Fibroblast of villous mesenchyme (primary cell): ENCODE measurements around the gene IRF2. TPM values are rescaled to one million over a fixed set of nuclear protein-coding genes. Genes with fewer than 3 reads are reported as not detected.

ENCODE experiments used
- DNase-seq: peaks from one replicate; pipeline ENCODE4 v3.0.0-alpha.2; 2010; ENCODE audit warnings: low read depth
- H3K4me3 ChIP-seq: 2 replicates; pipeline ENCODE4 v1.5.1; 2011; ENCODE audit warnings: low read depth, mild to moderate bottlenecking, low read length
- total RNA-seq: library from RNA; depleted of rRNA; stranded (reverse); fragments of >200 nt; gene quantifications from 2 replicates; pipeline ENCODE4 v1.2.3, GENCODE V29; 2012
- TF ChIP-seq, protein P1 (sequence below): IDR thresholded peaks from 2 replicates; pipeline ENCODE4 v1.5.1; 2012; ENCODE audit warnings: low read depth, mild to moderate bottlenecking, low read length; ENCODE audit not compliant: insufficient read depth

The IRF2 gene
- total RNA-seq, 1 donor, result 42.3 TPM

DNA sequence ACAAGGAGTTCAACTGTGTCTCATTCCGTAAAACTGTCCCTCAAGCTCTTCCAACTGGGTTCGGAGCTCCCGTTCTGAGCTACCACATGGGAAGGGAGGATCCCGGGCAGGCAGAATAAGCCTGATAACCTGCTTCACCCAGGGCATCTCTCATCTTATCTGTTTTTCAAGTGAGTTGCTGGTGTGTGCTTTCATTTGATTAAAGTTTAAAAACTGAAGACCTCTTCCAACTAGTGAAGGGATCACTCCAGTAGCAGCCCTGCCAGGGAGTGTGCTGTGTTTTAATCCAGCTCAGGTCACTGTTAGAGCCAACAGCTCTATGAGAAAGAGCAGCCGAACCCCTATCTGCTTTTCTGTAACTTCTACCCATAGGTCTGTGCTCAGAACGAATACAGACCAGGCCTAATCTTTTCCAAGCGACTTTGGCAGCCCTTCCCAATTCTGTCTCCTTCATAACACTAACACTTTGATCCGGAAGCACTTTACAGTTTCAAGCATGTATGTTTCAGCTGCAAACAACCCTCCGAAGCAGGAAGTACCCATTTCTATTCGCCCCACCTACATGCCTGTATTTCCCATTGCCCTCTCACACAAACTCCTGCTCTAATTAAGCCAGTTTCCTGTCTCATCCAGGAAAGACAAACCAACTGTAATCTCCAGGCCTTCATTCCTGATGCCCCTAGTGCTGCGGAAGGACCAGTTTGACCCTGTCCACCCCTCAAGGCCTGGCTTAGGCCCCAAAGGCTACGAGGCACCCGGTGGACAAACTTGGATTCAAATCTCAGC lies 60.9 kb downstream of the IRF2 start:
- TF ChIP-seq, protein P1, sequence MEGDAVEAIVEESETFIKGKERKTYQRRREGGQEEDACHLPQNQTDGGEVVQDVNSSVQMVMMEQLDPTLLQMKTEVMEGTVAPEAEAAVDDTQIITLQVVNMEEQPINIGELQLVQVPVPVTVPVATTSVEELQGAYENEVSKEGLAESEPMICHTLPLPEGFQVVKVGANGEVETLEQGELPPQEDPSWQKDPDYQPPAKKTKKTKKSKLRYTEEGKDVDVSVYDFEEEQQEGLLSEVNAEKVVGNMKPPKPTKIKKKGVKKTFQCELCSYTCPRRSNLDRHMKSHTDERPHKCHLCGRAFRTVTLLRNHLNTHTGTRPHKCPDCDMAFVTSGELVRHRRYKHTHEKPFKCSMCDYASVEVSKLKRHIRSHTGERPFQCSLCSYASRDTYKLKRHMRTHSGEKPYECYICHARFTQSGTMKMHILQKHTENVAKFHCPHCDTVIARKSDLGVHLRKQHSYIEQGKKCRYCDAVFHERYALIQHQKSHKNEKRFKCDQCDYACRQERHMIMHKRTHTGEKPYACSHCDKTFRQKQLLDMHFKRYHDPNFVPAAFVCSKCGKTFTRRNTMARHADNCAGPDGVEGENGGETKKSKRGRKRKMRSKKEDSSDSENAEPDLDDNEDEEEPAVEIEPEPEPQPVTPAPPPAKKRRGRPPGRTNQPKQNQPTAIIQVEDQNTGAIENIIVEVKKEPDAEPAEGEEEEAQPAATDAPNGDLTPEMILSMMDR, result no peak
- H3K4me3 ChIP-seq, result no peak overlapping the region
- DNase-seq, result no peak

DNA sequence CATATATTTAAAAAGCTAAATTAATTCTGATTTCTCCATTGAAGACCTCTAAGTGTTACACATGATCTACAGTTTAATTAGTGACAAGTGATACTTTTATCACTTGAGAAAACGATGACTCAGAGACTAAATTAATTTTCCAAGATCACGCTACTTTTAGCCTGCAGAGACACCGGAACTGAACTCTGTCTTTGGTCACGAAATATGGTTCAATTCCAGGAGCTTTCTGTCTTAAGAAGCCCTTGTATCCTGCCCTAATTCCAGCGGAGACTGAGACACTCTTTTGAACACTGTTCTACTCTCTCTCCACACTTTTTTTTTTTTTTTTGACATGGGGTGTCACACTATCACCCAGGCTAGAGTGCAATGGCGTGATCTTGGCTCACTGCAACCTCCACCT lies 63.6 kb downstream of the IRF2 start:
- TF ChIP-seq, protein P1, result no peak
- no peak for DNase-seq
- no peak overlapping the region for H3K4me3 ChIP-seq

DNA sequence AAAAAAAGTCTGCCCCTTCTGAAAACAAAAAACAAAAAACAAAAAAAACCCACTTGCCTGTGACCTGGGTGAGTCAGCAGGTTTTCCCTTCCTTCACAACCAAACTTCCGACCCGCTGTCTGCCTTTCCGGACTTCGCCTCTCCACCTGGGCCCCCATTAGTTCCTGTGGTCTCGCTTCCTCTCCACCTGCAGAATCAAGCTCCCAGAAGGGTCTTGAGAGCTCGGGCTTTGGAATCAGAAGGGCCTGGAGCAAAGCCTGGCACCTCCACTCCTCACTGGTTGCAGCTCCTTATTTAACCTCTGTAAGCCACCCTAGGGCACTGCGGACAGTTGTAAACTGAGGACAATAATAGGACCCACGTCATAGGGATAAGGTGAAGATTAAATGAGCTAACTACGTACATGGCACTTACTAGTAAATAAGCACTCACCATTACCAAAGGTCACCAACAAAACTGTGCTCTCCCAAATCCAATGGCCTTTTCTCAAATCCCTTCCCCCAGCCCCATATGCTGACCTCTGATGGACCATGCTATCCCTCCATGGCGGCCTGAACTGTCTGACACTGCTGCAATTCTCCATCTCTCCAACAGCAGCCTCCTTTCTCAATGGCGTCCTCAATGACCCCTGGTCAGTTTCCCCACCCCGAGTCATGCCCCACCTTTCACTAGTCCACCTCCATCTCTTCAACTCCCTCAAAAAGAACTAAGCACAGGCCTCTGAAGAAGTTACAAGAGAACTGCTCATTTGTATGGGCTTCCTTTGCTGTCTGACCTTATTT lies 64.2 kb downstream of the IRF2 start:
- no peak overlapping the region for H3K4me3 ChIP-seq
- no peak for DNase-seq
- TF ChIP-seq, protein P1, result no peak

DNA sequence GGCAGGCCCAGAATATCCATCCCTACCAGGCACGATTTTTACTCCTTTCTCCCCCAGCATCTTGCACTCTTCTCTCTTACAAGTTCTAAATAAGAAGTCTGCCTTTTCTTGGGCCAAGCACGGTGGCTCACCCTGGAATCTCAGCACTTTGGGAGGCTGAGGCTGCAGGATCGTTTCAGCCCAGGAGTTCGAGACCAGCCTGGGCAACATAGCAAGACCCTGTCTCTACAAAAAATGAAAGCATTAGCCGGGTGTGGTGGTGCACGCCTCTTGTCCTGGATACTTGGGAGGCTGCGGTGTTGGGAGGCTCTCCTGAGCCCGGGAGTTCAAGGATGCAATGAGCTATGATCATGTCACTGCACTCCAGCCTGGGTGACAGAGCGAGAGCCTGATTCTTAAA lies 64.8 kb downstream of the IRF2 start:
- TF ChIP-seq, protein P1, result no peak
- no peak overlapping the region for H3K4me3 ChIP-seq
- no peak for DNase-seq

DNA sequence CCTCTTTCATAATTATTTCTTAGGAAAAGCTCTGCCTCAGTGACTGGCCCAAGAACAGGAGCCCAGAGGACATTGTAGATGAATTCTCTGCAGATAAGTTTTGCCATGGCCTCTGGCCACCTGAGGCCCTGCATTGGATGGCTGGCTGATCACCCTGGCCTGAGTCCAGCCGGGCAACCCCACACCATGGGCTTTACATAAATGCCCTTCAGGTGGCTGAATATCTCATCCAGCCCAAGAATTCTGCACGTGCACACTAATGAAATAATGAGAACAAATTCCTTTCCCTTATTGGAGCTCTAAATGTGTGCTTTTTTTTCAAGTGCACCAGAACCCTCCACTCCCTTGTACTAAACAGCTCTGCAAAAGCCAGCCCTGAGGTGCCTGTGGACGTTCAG lies 65.7 kb downstream of the IRF2 start:
- no peak for DNase-seq
- TF ChIP-seq, protein P1, result no peak
- no peak overlapping the region for H3K4me3 ChIP-seq

DNA sequence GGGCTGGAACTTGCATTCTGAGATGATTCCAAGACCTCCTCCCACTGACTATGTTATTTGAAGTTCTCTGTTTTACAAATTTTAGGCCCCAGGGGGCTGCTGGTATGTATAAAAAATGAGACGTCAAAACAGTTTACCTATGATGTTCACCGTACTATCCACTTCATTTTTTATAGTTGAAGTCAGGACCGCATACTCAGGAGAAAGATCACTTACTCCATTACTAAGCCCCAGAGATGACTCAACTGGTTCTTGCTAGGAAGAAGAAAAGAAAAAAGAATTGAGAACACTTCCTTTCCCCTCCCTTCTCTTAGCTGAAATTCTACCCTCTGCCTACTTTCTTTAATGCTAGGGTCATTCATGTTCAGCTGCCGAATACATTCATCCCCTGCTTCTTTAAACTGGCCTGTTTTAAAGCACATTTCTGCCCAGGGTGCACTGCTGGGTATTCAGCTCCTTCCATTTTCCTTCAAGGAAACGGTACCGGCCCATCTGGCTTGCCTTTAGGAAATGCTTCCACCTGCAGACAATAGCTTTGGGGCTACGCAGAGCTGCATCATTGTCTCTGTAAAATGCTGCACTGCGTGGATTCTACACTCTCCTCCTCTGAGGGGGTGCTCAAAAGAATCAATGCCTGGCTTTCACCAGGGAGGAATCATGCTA lies 66.2 kb downstream of the IRF2 start:
- DNase-seq, result peak; percentile 62
- no peak overlapping the region for H3K4me3 ChIP-seq
- TF ChIP-seq, protein P1, result no peak
